NOMO-1 treated with DMSO at 0.1 percent for 48 hours (cell line): ENCODE measurements around the gene BIRC7.
"Not testable (repeated sequence)": the region's sequence is repeated elsewhere in the genome, so short reads cannot be mapped to it uniquely, and the experiment has no call there.

ENCODE experiments used
- DNase-seq: peaks from one replicate; lab custom pipeline; 2025; ENCODE audit not compliant: unreplicated experiment; lab: John Stamatoyannopoulos, UW

Gene BIRC7

GRCh38 chr20:63206878-63207277 is 28.8 kb upstream of the BIRC7 start:
- DNase-seq = no peak

DNA sequence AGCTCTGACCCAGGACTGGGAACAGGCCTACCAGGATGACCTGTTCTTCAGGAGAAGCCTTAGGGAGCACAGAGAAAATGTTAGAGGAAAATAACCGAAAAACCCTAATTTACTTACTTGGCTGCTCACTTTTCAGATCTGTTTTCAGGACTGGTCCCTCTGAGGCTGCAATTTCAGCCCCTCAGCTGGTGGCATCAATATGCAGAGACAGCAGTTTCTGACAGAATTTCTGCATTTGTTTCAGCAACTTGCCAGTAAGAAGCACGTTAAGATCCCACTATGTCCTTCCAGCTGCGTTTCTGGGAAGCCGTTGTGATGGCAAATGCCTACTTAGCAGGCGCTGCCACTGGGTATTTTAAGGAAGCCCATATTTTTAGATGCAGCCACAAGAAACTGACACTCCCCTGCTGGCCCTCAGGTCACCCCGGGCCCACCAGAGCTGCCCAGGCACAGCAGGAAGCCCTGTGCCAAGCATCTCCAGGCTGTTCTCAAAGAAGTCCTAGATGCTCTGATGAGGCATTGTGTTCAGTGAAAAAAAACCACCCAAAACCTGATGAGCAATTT is 27.3 kb upstream of the BIRC7 start:
- DNase-seq = no peak

- no peak for DNase-seq
Measured at GRCh38 chr20:63210011-63210605, 25.6 kb upstream of the BIRC7 start.

DNA sequence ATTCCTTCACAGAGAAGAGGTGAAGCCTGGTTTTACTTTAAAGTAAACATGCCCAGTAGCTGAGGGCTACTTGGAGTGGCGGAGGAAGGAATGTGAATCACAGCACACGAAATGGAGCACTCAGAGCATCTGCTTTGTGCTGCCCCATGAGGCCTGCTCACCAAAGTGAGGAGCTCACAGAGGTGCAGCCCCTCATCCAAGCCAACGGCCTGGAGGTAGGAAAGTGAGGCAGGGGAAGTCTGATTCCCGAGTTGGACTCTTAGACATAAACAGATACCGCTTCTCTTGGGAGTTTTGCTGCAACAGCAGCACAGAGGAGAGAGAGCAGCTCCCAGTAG is 23.3 kb upstream of the BIRC7 start:
- no peak for DNase-seq

- DNase-seq = no peak
Measured at GRCh38 chr20:63212792-63213191, 22.9 kb upstream of the BIRC7 start.

GRCh38 chr20:63214514-63214913 is 21.2 kb upstream of the BIRC7 start:
- no peak for DNase-seq

GRCh38 chr20:63215101-63216040 is 20.3 kb upstream of the BIRC7 start:
- DNase-seq = peak; percentile 19

- DNase-seq = peak; percentile 97
Measured at GRCh38 chr20:63216041-63216848, 19.5 kb upstream of the BIRC7 start, which contains the start of gene YTHDF1. TSS of gene YTHDF1 (minus strand) at chr20:63216131. CDS start at chr20:63215892, 239 bp downstream.

DNA sequence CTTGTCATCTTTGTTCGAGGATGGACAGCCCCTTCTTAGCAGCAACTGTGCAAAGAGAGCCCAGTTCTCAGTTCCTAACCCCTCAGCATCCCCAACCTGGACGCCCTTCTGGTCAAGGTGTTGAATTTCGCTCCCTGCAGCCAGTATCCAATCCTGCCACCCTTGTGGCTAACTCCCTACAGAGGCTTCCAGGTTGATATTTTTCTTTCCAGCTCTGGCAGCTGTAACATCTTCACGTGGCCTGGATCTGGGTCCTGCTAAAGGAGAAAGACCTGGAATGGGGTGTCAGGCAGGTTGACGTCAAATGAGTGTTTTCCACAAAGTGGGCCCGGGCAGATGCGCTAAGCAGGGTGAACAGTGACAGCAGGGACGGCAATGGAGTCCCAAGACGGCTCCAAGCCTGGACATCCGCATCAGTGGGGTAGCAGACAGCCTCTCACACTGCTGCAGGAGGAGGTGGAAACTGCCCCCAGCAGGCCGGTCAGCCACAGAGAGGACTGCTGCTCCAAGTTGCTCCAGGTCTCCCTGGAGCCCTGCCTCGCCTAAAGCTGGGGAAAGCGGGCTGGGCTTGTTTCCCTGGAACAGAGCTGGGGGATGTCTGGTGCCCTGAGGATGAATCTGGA is 18.7 kb upstream of the BIRC7 start:
- no peak for DNase-seq

DNA sequence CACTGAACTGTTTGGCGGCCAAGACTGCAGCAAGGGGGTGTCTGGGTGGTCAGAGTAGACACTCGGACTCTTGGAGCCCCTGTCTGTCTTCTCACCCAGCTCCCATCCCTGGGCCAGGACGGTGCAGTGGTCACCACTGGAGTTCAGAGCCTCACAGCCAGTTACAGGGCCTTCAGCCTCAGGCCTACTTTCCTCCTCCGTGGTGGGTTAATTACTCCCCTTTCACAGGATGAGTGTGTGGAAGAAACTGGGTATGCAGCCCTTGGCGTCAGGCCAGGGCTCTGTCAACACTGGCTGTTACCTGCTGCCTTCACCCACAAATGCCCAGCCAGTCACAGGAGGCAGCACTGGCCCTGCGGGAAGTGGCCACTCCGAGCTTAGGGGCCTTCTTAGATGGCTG is 18.0 kb upstream of the BIRC7 start:
- no peak for DNase-seq

GRCh38 chr20:63218701-63219446 is 16.8 kb upstream of the BIRC7 start:
- DNase-seq = no peak

GRCh38 chr20:63219447-63219821 is 16.3 kb upstream of the BIRC7 start:
- no peak for DNase-seq

DNA sequence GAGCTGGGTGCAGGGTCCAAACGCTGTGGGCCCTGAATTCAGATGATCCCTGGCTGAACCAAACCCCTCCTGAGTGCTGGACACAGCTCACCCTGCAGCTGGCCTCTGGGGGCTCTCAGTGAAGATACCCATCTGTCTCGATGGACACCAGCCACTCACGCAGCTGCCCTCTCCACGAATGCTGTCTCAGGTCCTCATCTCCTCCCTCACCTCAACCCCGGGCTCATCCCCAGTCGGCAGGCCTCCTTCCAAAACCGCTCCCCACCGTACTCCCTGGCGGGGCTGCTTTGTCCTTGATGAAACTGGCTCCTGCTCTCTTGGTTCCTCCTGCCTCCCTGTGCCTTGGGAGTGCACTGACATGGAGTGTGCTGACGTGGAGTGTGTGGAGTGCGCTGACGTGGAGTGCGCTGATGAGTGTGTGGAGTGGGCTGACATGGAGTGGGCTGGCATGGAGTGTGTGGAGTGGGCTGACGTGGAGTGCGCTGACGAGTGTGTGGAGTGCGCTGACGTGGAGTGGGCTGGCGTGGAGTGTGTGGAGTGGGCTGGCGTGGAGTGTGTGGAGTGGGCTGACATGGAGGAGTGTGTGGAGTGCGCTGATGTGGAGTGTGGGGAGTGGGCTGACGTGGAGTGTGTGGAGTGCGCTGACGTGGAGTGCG is 15.7 kb upstream of the BIRC7 start:
- no peak for DNase-seq

- DNase-seq = no peak
Measured at GRCh38 chr20:63220696-63221399, 14.9 kb upstream of the BIRC7 start.

DNA sequence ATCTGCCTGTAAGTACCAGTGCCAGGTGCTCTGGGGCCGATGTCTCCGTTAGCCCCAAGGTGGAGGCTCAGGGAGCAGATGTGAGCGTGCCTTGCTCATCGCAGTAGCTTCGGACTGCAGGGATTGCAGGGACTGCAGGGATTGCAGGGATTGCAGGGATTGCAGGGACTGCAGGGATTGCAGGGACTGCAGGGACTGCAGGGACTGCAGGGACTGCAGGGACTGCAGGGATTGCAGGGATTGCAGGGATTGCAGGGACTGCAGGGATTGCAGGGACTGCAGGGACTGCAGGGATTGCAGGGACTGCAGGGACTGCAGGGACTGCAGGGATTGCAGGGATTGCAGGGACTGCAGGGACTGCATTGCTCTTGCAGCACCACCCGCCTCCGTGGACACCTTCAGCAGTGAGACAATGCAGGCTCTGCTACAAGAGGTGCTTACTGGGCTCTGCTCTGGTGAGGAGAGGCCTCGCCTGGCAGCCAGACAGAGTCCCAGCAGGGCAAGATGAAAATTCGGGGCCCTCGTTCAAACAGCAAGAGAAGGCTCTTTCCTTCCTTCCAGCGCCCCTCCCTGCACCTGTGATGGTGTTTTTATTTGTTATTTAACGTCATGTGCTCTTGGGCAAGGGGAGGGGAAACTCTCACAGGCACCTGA is 14.2 kb upstream of the BIRC7 start:
- DNase-seq = not testable (repeated sequence)

GRCh38 chr20:63222541-63222940 is 13.2 kb upstream of the BIRC7 start:
- no peak for DNase-seq

- DNase-seq = peak; percentile 29
Measured at GRCh38 chr20:63223121-63223825, 12.4 kb upstream of the BIRC7 start.

- no peak for DNase-seq
Measured at GRCh38 chr20:63223826-63224207, 11.9 kb upstream of the BIRC7 start.
